ENCODE results near the gene MEIOSIN.

MEIOSIN gene

DNA sequence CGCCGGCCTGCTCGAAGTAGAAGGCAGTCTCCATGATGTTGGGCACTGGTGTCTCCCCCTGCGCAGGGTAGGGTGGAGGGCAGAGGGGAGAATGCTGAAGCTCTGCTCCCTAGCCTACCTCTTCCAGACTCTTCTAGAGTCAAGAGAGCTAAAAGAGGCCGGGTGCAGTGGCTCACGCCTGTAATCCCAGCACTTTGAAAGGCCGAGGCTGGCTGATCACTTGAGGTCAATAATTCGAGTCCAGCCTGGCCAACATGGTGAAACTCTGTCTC lies 71.7 kb downstream of the MEIOSIN start:
- no peak for DNase-seq

DNA sequence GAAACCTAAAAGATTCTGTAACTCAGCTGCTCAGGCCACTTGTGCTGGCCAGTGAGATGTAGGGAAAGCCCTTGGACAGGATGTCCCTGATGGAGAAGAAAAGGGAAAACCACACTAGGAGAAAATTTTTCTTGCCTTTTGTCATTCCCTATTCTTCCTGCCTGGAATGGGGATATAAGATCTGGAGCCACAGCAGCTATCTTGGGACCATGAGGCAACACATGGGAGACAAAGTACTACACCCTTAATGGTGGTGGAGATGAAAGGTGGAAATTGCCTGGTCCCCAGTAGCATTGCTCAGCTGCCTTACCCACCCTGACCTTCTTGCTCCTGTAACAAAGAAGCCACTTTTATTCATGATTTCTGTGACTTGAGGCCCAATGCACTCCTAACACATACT lies 72.5 kb downstream of the MEIOSIN start:
- DNase-seq, result no peak

- peak; percentile 72 for DNase-seq
Observed at GRCh38 chr19:45809643-45810159, 76.5 kb downstream of the MEIOSIN start.

DNA sequence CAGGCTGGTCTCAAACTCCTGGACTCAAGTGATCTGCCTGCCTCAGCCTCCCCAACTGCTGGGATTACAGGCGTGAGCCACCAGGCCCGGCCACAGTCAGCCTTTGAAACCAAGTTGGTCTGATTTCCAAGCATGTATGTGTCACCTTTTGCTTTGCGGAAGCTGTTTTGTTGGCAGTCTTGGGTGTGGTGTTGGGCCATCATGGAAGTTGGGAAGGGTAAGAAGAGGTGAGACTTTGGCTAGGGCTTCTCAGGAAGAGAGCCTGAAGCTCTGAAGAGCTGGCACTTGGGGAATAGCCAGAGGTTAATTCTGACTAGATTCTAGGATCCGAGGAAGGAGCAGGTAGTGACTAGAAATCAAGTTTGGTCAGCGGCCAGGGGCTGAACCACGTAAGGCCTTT lies 79.1 kb downstream of the MEIOSIN start:
- no peak for DNase-seq

Data from NCI-H524 treated with DMSO at 0.1 percent for 48 hours (cell line).